GM19438 (cell line): Measurements from ENCODE around the gene INHBB.
"Not testable (repeated sequence)": the region's sequence is repeated elsewhere in the genome, so short reads cannot be mapped to it uniquely, and the experiment has no call there.

Source experiments
- ATAC-seq: cut with Tn5 transposase; IDR thresholded peaks from one replicate; pipeline ENCODE4 v1.9.1; 2021; ENCODE audit warnings: low read depth; ENCODE audit not compliant: unreplicated experiment

INHBB gene

GRCh38 chr2:120346026-120346666 is at the start of gene INHBB:
Gene INHBB (plus strand): TSS chr2:120346136. CDS start chr2:120346189, 53 bp downstream.
- ATAC-seq = no peak

GRCh38 chr2:120298173-120298835 is 47.6 kb upstream of the INHBB start:
- no peak for ATAC-seq

- ATAC-seq = no peak
Observed at GRCh38 chr2:120299004-120299403, 46.9 kb upstream of the INHBB start.

GRCh38 chr2:120299561-120299960 is 46.4 kb upstream of the INHBB start:
- no peak for ATAC-seq

- ATAC-seq = no peak
Observed at GRCh38 chr2:120300385-120300784, 45.6 kb upstream of the INHBB start.

- no peak for ATAC-seq
Observed at GRCh38 chr2:120301284-120301683, 44.7 kb upstream of the INHBB start.

GRCh38 chr2:120302301-120302700 is 43.6 kb upstream of the INHBB start:
- no peak for ATAC-seq

- ATAC-seq = no peak
Observed at GRCh38 chr2:120303177-120303576, 42.8 kb upstream of the INHBB start.

GRCh38 chr2:120305296-120305695 is 40.6 kb upstream of the INHBB start:
- ATAC-seq = no peak

- ATAC-seq = no peak
Observed at GRCh38 chr2:120305937-120306490, 39.9 kb upstream of the INHBB start.

GRCh38 chr2:120307482-120307881 is 38.5 kb upstream of the INHBB start:
- no peak for ATAC-seq

- peak; percentile 37 for ATAC-seq
Observed at GRCh38 chr2:120308038-120308910, 37.7 kb upstream of the INHBB start.

- peak; percentile 47 for ATAC-seq
Observed at GRCh38 chr2:120310136-120310535, 35.8 kb upstream of the INHBB start.

GRCh38 chr2:120310841-120311240 is 35.1 kb upstream of the INHBB start:
- not testable (repeated sequence) for ATAC-seq

GRCh38 chr2:120312076-120312475 is 33.9 kb upstream of the INHBB start:
- no peak for ATAC-seq

- ATAC-seq = no peak
Observed at GRCh38 chr2:120312860-120313694, 32.9 kb upstream of the INHBB start.

- ATAC-seq = no peak
Observed at GRCh38 chr2:120313695-120314615, 32.0 kb upstream of the INHBB start.

- ATAC-seq = no peak
Observed at GRCh38 chr2:120314690-120315366, 31.1 kb upstream of the INHBB start.
